ENCODE results near the gene DLG2. TPM values are rescaled to one million over a fixed set of nuclear protein-coding genes. Genes with fewer than 3 reads are reported as not detected.

The DLG2 gene
- total RNA-seq, 3 donors from 2014 or later (not counting 1 experiment from before 2014, with no cell fraction given): 1.7 to 2.9 (median 2.2) TPM

GRCh38 chr11:84612645-84613044 is 1014.5 kb downstream of the DLG2 start:
- peaks cover 8 to 9% of the 10 kb centered on the region in 2 donors for H3K9me3 Mint-ChIP-seq
- H3K4me1 ChIP-seq (ENCODE audit: control insufficient read depth, insufficient read depth, low read length): no peaks in the 10 kb centered on the region
- intact Hi-C loops (cut with micrococcal nuclease): no loop called here
- no peaks in the 10 kb centered on the region for H3K27me3 ChIP-seq (ENCODE audit: control insufficient read depth, insufficient read depth, low read length)
- no peak for TF ChIP-seq CTCF (IDR thresholded peaks at IDR 0.05)
- 91% methylated on average over 2 of the region's 2 CpGs for WGBS (ENCODE audit: insufficient coverage)
- no peaks in the 10 kb centered on the region for H3K36me3 ChIP-seq (ENCODE audit: control insufficient read depth, insufficient read depth, low read length)
- no peak overlapping the region for H3K27ac Mint-ChIP-seq
- no peak overlapping the region for H3K4me3 Mint-ChIP-seq
- no peak overlapping the region for H3K4me3 ChIP-seq (ENCODE audit: low read length)
- H3K27me3 Mint-ChIP-seq (ENCODE audit: low read depth in 2 of 2): no peaks in the 10 kb centered on the region
- H3K4me1 Mint-ChIP-seq: no peaks in the 10 kb centered on the region
- no peak overlapping the region for H3K27ac ChIP-seq (ENCODE audit: low read length)
- H3K9me3 ChIP-seq (ENCODE audit: control insufficient read depth, insufficient read depth, low read length): no peaks in the 10 kb centered on the region
- ATAC-seq (no peak), DNase-seq (no peak)
- no peaks in the 10 kb centered on the region for H3K36me3 Mint-ChIP-seq

DNA sequence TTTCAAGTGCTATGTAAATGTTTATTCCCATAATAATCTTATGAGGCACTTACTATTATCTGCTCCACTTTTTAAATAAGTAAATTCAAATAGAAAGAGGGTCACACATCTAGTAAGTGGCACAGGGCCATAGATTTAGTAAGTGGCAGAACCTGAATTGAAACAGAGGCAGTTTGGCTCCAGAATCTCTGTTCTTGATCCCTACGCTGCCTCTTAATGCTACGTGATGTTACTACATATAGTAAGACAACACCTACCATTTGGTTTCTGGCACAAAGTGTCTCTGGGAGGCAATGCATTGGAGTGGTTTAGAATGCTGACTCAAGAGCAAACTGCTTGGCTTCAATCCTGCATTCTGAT is 1018.3 kb downstream of the DLG2 start:
- H3K27ac ChIP-seq (ENCODE audit: low read length): no peak overlapping the region
- Mint-ChIP-seq H3K4me3 (no peak overlapping the region), H3K36me3 (no peaks in the 10 kb centered on the region), H3K9me3 (peaks cover 5 to 7% of the 10 kb centered on the region in 2 donors), H3K4me1 (no peaks in the 10 kb centered on the region), H3K27ac (no peak overlapping the region), H3K27me3 (ENCODE audit: low read depth in 2 of 2) (no peaks in the 10 kb centered on the region)
- WGBS (ENCODE audit: insufficient coverage): 100% methylated on average over 1 of the region's 2 CpGs
- no peaks in the 10 kb centered on the region for H3K27me3 ChIP-seq (ENCODE audit: control insufficient read depth, insufficient read depth, low read length)
- DNase-seq (no peak), ATAC-seq (no peak)
- no peaks in the 10 kb centered on the region for H3K36me3 ChIP-seq (ENCODE audit: control insufficient read depth, insufficient read depth, low read length)
- intact Hi-C loops (cut with micrococcal nuclease): no loop called here
- no peak overlapping the region for H3K4me3 ChIP-seq (ENCODE audit: low read length)
- TF ChIP-seq CTCF (IDR thresholded peaks at IDR 0.05): no peak
- no peaks in the 10 kb centered on the region for H3K9me3 ChIP-seq (ENCODE audit: control insufficient read depth, insufficient read depth, low read length)
- H3K4me1 ChIP-seq (ENCODE audit: control insufficient read depth, insufficient read depth, low read length): no peaks in the 10 kb centered on the region

DNA sequence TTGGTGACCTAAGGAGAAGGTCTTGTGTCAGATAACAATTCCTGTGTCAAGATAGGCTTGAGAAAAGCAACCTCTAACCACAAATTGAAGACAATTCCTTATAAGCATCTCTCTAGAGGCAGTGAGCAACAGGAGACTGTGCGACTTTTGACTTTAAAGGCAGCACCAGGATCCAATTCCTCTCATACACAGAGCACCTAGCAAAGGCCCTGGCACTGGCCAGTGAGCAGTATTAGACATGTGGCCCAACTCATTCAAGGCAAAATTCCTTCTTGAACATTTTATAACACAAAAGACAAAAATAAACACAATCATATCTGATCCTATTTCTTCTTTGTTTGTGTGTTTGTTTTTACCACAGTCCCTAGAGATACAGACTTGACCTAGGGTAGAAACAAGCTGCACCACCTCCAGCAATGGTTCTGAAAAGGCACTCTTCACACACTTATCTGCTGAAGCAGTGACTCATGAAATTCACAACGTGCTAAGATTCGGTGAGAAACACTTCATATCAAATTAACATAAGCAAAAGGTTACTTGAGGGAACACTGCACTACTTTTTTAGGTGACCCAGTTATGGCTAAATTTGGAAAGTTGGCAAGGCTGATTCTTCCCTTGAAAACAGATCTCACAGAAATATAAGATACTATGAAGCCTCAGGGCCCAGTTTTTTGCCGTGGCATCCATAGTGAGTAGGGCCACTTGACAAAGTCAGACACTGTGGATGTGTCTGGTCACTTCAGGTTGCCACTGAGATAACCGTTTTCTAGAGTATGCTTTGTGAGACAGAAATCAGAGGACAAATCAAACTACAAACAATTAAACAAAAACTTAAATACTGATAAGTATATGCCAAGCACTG is 1018.9 kb downstream of the DLG2 start:
- Mint-ChIP-seq H3K27ac (no peak overlapping the region), H3K9me3 (peaks cover 3 to 7% of the 10 kb centered on the region in 2 donors), H3K36me3 (no peaks in the 10 kb centered on the region), H3K4me3 (no peak overlapping the region), H3K27me3 (ENCODE audit: low read depth in 2 of 2) (no peaks in the 10 kb centered on the region), H3K4me1 (no peaks in the 10 kb centered on the region)
- H3K4me1 ChIP-seq (ENCODE audit: control insufficient read depth, insufficient read depth, low read length): no peaks in the 10 kb centered on the region
- H3K27me3 ChIP-seq (ENCODE audit: control insufficient read depth, insufficient read depth, low read length): no peaks in the 10 kb centered on the region
- WGBS (ENCODE audit: insufficient coverage): 79% methylated on average over 4 of the region's 5 CpGs
- no peaks in the 10 kb centered on the region for H3K9me3 ChIP-seq (ENCODE audit: control insufficient read depth, insufficient read depth, low read length)
- intact Hi-C loops (cut with micrococcal nuclease): no loop called here
- no peaks in the 10 kb centered on the region for H3K36me3 ChIP-seq (ENCODE audit: control insufficient read depth, insufficient read depth, low read length)
- ATAC-seq (no peak), DNase-seq (no peak)
- no peak for TF ChIP-seq CTCF (IDR thresholded peaks at IDR 0.05)
- H3K27ac ChIP-seq (ENCODE audit: low read length): no peak overlapping the region
- no peak overlapping the region for H3K4me3 ChIP-seq (ENCODE audit: low read length)

GRCh38 chr11:84594602-84595001 is 1032.5 kb downstream of the DLG2 start:
- Mint-ChIP-seq H3K36me3 (no peaks in the 10 kb centered on the region), H3K9me3 (peaks cover 0 to 4% of the 10 kb centered on the region in 2 donors), H3K4me3 (no peak overlapping the region), H3K27me3 (ENCODE audit: low read depth in 2 of 2) (no peaks in the 10 kb centered on the region), H3K4me1 (no peaks in the 10 kb centered on the region), H3K27ac (no peak overlapping the region)
- no peak for TF ChIP-seq CTCF (IDR thresholded peaks at IDR 0.05)
- DNase-seq (no peak), ATAC-seq (no peak)
- no peak overlapping the region for H3K27ac ChIP-seq (ENCODE audit: low read length)
- no peaks in the 10 kb centered on the region for H3K4me1 ChIP-seq (ENCODE audit: control insufficient read depth, insufficient read depth, low read length)
- H3K4me3 ChIP-seq (ENCODE audit: low read length): no peak overlapping the region
- H3K36me3 ChIP-seq (ENCODE audit: control insufficient read depth, insufficient read depth, low read length): no peaks in the 10 kb centered on the region
- H3K9me3 ChIP-seq (ENCODE audit: control insufficient read depth, insufficient read depth, low read length): no peaks in the 10 kb centered on the region
- H3K27me3 ChIP-seq (ENCODE audit: control insufficient read depth, insufficient read depth, low read length): no peaks in the 10 kb centered on the region
- intact Hi-C loops (cut with micrococcal nuclease): no loop called here
